HG02840 (cell line): ENCODE measurements around the gene S100A10.

Experiments
- ATAC-seq: cut with Tn5 transposase; IDR thresholded peaks from one replicate; pipeline ENCODE4 v1.9.1; 2021; ENCODE audit warnings: mild to moderate bottlenecking, moderate library complexity, moderate number of reproducible peaks; ENCODE audit not compliant: unreplicated experiment, low FRiP score

Gene S100A10

GRCh38 chr1:151993734-151994496 is at the start of gene S100A10:
Gene S100A10, minus strand, starts transcription at chr1:151993859. Its CDS starts 7,629 bp downstream, at chr1:151986230.
- ATAC-seq: no peak

- no peak for ATAC-seq
Observed at GRCh38 chr1:152042030-152042429, 48.4 kb upstream of the S100A10 start.

GRCh38 chr1:152039886-152040285 is 46.2 kb upstream of the S100A10 start:
- ATAC-seq: no peak

GRCh38 chr1:152039461-152039860 is 45.8 kb upstream of the S100A10 start:
- ATAC-seq: no peak

GRCh38 chr1:152038871-152039270 is 45.2 kb upstream of the S100A10 start:
- no peak for ATAC-seq

GRCh38 chr1:152036267-152037216 is 42.9 kb upstream of the S100A10 start, which contains the start of gene S100A11:
Gene S100A11, minus strand, starts transcription at chr1:152037004. Its CDS starts 89 bp downstream, at chr1:152036915.
- ATAC-seq: no peak

- no peak for ATAC-seq
Observed at GRCh38 chr1:152035539-152036266, 42.0 kb upstream of the S100A10 start.

GRCh38 chr1:152034654-152035538 is 41.2 kb upstream of the S100A10 start:
- no peak for ATAC-seq

GRCh38 chr1:152034324-152034653 is 40.6 kb upstream of the S100A10 start:
- no peak for ATAC-seq

GRCh38 chr1:152029929-152030211 is 36.2 kb upstream of the S100A10 start:
- ATAC-seq: no peak

GRCh38 chr1:152029144-152029928 is 35.7 kb upstream of the S100A10 start:
- no peak for ATAC-seq

GRCh38 chr1:152026895-152027294 is 33.2 kb upstream of the S100A10 start:
- no peak for ATAC-seq

- ATAC-seq: no peak
Observed at GRCh38 chr1:152024223-152024622, 30.6 kb upstream of the S100A10 start.

GRCh38 chr1:152023221-152023620 is 29.6 kb upstream of the S100A10 start:
- no peak for ATAC-seq

GRCh38 chr1:152022474-152022873 is 28.8 kb upstream of the S100A10 start:
- no peak for ATAC-seq

GRCh38 chr1:152021569-152021968 is 27.9 kb upstream of the S100A10 start:
- no peak for ATAC-seq

- no peak for ATAC-seq
Observed at GRCh38 chr1:152020849-152021248, 27.2 kb upstream of the S100A10 start.

GRCh38 chr1:152018537-152018936 is 24.9 kb upstream of the S100A10 start:
- ATAC-seq: no peak

GRCh38 chr1:152015766-152016165 is 22.1 kb upstream of the S100A10 start:
- no peak for ATAC-seq
